ENCODE data around the gene TTC28.

TTC28 gene

DNA sequence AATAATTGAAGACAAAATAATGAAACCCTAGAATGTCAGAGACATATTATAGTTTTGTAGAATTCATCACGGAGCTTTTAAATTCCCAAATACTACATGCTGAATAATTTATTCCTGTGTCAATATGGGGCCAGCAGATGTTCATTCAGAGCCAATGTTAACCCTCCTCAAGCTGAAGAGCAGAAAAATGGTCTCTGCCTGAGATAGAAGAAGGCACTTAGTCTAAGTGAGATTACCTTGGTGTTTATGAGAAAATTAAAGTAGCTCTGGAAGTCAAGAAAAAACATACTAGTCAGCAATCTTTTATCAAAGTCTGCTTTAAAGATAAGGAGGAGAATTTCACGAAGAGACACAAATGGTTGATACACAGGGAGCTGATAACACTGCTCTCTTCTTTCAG lies 328.2 kb downstream of the TTC28 start:
- TF ChIP-seq CEBPB (IDR thresholded peaks at IDR 0.05) = no peak

DNA sequence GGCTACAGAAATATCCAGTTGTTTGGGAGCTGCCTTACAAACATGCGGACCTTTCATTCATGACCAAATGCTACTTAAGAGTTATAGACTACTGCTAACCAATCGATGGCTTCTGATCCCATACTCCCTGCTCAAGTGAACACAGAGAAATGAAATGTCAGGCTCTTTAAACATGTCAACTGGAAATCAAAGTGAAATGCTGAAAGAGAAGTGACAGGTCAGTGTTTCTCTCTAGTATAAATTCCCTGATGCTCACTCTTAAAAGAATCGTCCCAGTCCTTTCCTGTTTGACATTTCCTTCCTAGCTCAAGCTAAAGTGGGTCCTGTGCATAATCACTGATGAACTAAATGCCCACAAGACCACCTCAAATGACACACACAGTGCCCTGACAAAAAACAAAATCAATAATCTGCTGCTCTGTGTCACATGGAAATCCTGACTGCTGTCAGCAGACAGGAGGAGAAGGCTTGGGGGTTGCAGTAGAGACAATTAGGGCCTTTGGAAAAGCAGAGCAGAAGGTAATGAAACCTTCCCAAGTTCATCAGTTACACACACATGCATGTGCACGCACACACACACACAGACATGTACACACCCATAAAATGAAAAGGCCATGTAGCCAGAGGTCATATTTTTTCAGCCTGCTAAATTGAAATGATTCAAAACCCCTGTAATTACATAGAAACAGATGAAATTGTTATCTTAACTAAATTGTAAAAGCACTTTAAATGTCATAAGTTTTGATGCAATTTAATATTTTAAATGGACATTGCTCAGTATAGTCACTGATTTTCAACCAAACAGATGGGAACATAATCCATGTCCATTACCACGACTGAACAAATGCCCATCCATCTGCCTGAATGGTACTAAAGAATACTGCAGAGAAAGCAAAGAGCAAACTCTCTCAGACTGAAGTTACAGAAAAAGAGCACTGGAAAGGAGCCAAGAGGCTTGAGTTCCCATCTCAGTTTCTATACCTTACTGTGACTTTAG lies 330.7 kb downstream of the TTC28 start:
- TF ChIP-seq TEAD4 (IDR thresholded peaks at IDR 0.05) = no peak
- TF ChIP-seq, protein P1, sequence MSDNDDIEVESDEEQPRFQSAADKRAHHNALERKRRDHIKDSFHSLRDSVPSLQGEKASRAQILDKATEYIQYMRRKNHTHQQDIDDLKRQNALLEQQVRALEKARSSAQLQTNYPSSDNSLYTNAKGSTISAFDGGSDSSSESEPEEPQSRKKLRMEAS (IDR thresholded peaks at IDR 0.05) = no peak
- TF ChIP-seq, protein P2, sequence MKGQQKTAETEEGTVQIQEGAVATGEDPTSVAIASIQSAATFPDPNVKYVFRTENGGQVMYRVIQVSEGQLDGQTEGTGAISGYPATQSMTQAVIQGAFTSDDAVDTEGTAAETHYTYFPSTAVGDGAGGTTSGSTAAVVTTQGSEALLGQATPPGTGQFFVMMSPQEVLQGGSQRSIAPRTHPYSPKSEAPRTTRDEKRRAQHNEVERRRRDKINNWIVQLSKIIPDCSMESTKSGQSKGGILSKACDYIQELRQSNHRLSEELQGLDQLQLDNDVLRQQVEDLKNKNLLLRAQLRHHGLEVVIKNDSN (IDR thresholded peaks at IDR 0.05) = no peak
- TF ChIP-seq TCF12 (IDR thresholded peaks at IDR 0.05; ENCODE audit: low read depth) = no peak
- no peak for TF ChIP-seq CREB1 (IDR thresholded peaks at IDR 0.05; ENCODE audit: low read depth)
- no peak for TF ChIP-seq EP300 (IDR thresholded peaks at IDR 0.05; ENCODE audit: borderline replicate concordance)
- no peak for TF ChIP-seq EGR1 (IDR thresholded peaks at IDR 0.05)
- TF ChIP-seq CEBPB (IDR thresholded peaks at IDR 0.05) = no peak

DNA sequence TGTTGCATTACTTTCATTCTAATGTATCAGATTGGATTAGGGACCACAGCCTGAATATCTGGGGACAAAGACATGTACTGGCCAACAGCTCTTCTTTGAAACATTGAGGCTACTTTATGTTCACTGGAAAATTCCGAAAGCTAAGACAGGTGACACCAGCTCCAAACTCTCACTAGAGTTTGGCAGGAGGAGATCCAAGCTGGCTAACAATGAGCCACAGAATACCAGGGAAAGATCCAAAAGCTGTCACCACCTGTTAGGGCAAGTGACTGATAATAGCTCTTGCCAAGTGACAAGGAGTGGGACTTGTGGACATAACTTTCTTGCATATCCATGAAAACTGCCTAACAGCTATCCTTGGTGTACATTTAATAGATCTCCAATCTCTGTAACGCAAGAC lies 333.3 kb downstream of the TTC28 start:
- TF ChIP-seq FOXM1 (IDR thresholded peaks at IDR 0.05; ENCODE audit: borderline replicate concordance, low read depth) (no peak), ZBTB7A (IDR thresholded peaks at IDR 0.05; ENCODE audit: low read depth) (no peak), CREB1 (IDR thresholded peaks at IDR 0.05; ENCODE audit: low read depth) (no peak), TEAD4 (IDR thresholded peaks at IDR 0.05) (no peak), EGR1 (IDR thresholded peaks at IDR 0.05) (no peak), EP300 (IDR thresholded peaks at IDR 0.05; ENCODE audit: borderline replicate concordance) (no peak), NFIC (IDR thresholded peaks at IDR 0.05) (no peak), RAD21 (IDR thresholded peaks at IDR 0.05; ENCODE audit: low read depth) (no peak), CEBPB (IDR thresholded peaks at IDR 0.05) (no peak), TCF12 (IDR thresholded peaks at IDR 0.05; ENCODE audit: low read depth) (no peak), TAF1 (IDR thresholded peaks at IDR 0.05; ENCODE audit: low read depth) (no peak), YY1 (IDR thresholded peaks at IDR 0.05; ENCODE audit: low read depth) (no peak)
- TF ChIP-seq, protein P1 (IDR thresholded peaks at IDR 0.05) = no peak
- TF ChIP-seq, protein P2 (IDR thresholded peaks at IDR 0.05) = no peak
- TF ChIP-seq, protein P3, sequence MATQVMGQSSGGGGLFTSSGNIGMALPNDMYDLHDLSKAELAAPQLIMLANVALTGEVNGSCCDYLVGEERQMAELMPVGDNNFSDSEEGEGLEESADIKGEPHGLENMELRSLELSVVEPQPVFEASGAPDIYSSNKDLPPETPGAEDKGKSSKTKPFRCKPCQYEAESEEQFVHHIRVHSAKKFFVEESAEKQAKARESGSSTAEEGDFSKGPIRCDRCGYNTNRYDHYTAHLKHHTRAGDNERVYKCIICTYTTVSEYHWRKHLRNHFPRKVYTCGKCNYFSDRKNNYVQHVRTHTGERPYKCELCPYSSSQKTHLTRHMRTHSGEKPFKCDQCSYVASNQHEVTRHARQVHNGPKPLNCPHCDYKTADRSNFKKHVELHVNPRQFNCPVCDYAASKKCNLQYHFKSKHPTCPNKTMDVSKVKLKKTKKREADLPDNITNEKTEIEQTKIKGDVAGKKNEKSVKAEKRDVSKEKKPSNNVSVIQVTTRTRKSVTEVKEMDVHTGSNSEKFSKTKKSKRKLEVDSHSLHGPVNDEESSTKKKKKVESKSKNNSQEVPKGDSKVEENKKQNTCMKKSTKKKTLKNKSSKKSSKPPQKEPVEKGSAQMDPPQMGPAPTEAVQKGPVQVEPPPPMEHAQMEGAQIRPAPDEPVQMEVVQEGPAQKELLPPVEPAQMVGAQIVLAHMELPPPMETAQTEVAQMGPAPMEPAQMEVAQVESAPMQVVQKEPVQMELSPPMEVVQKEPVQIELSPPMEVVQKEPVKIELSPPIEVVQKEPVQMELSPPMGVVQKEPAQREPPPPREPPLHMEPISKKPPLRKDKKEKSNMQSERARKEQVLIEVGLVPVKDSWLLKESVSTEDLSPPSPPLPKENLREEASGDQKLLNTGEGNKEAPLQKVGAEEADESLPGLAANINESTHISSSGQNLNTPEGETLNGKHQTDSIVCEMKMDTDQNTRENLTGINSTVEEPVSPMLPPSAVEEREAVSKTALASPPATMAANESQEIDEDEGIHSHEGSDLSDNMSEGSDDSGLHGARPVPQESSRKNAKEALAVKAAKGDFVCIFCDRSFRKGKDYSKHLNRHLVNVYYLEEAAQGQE (IDR thresholded peaks at IDR 0.05; ENCODE audit: low read depth) = no peak

DNA sequence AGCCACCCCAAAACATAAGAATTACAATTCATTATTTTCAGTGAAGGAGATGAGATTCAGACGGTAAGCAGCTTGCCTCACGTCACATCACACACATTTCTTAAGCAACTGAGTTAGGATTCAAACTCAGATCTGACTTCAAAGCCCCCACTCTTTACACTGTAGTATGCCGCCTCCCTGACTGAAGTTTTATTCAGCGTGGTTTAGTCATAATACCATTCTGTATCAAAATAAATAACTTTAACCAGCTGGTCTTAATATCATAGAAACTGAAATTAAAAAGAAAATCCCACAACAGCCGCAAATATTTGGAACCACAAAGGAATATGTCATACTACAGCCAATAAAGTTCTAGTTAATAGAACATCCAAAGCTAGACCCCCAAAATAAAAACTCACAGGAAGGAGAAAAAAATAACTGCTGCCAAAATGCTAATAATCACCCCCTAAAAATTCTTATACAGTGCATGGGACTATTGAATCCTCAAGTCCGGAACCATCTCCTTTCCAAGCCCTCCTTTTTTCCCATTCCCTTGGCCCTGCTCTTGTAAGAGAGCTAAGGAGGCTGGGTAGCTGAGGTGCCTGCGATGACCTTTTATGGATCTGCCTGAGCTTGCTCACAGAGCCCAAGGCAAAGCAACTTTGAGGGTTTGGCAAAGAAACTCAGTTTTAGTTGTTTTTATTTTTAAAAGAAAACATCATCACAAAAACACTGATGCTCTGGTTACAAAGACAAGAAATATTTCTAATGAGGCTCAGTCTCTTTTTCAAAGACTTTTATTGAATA lies 334.5 kb downstream of the TTC28 start:
- TF ChIP-seq CREB1 (IDR thresholded peaks at IDR 0.05; ENCODE audit: low read depth) = no peak

DNA sequence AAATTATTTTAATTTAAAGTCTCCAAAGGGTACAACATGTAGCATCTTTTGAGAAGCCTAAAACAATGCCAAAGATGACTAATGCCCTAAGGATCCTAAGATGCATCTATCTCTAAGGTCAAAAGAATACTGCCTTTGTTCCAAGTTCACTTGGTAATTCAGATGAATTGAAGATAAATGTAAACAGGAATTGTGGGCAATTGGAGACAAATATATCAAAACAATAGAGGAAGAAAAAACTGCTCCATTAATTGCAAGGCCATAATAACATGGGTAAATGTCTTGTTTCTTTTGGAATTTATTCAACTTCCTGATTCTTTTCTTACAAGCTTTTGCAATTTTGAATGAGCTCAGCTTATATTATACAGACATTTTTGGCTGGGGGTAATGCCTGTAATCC lies 338.6 kb downstream of the TTC28 start:
- TF ChIP-seq EP300 (IDR thresholded peaks at IDR 0.05; ENCODE audit: borderline replicate concordance) (peak; percentile 28; the same call in 1 of the 2 replicates), NFIC (IDR thresholded peaks at IDR 0.05) (peak; percentile 53; the same call in 1 of the 2 replicates)
- TF ChIP-seq, protein P1 (IDR thresholded peaks at IDR 0.05) = no peak

DNA sequence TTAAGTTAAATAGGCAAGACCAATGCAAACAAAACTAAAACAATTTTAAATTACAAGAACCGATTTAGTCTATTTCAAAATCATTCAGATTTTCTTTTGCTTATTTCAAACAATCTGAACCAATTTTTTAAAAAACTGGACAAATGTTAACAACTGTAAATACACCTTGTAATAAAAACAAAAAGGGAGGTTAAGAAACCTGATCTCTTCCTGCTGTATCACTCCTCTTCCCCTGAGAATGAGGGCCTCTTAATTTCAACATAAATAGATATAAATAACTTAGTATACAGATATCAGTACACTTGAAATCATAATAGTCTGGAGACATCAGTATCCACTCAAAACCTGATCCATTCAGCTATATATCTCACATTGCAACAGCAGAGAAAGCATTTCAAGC lies 346.6 kb downstream of the TTC28 start:
- no peak for TF ChIP-seq FOXM1 (IDR thresholded peaks at IDR 0.05; ENCODE audit: borderline replicate concordance, low read depth)
- no peak for TF ChIP-seq EGR1 (IDR thresholded peaks at IDR 0.05)
- no peak for TF ChIP-seq TEAD4 (IDR thresholded peaks at IDR 0.05)
- TF ChIP-seq, protein P1 (IDR thresholded peaks at IDR 0.05) = no peak
- no peak for TF ChIP-seq YY1 (IDR thresholded peaks at IDR 0.05; ENCODE audit: low read depth)
- TF ChIP-seq TAF1 (IDR thresholded peaks at IDR 0.05; ENCODE audit: low read depth) = no peak

DNA sequence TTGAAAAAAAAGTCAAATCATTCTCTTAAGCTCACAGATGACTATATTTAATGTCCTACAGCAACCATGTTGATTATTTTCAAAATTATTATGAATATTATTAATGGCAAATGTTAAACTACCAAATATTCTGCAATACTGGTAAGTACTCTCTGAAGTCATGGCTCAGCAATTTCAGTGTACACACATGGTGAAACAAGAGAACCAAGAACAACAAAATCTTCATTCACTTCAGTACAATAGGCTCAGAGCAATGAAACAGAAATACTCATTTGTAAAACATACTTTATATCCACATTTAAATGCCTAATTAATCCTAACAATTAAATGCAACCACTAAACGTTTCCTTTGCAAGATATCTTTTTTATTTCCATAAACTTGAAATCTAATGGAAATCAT lies 347.2 kb downstream of the TTC28 start:
- TF ChIP-seq EP300 (IDR thresholded peaks at IDR 0.05; ENCODE audit: borderline replicate concordance) (no peak), TCF12 (IDR thresholded peaks at IDR 0.05; ENCODE audit: low read depth) (no peak), FOXM1 (IDR thresholded peaks at IDR 0.05; ENCODE audit: borderline replicate concordance, low read depth) (no peak), NFIC (IDR thresholded peaks at IDR 0.05) (no peak), ZBTB7A (IDR thresholded peaks at IDR 0.05; ENCODE audit: low read depth) (no peak), CEBPB (IDR thresholded peaks at IDR 0.05) (no peak), TEAD4 (IDR thresholded peaks at IDR 0.05) (no peak), TAF1 (IDR thresholded peaks at IDR 0.05; ENCODE audit: low read depth) (no peak)
- TF ChIP-seq, protein P1 (IDR thresholded peaks at IDR 0.05) = no peak
- TF ChIP-seq, protein P2 (IDR thresholded peaks at IDR 0.05) = no peak
- TF ChIP-seq, protein P3 (IDR thresholded peaks at IDR 0.05; ENCODE audit: low read depth) = no peak
